22Rv1 (cell line): ENCODE measurements around the gene SLC10A7.

ENCODE experiments used
- H3K27ac ChIP-seq: fragments of 450-650 bp; 2 replicates; pipeline ENCODE4 v1.5.1; 2017
- ZFX ChIP-seq: fragments of 450-650 bp; IDR thresholded peaks from 2 replicates; pipeline ENCODE4 v1.6.1; 2017; ENCODE audit warnings: antibody characterized with exemption, borderline replicate concordance
- TF ChIP-seq, protein P1 (sequence below): fragments of 450-650 bp; IDR thresholded peaks from 2 replicates; pipeline ENCODE4 v1.5.1; 2017; ENCODE audit warnings: mild to moderate bottlenecking

The SLC10A7 gene

GRCh38 chr4:146462251-146462650 lies 59.5 kb downstream of the SLC10A7 start:
- H3K27ac ChIP-seq: no peak overlapping the region
- TF ChIP-seq, protein P1, sequence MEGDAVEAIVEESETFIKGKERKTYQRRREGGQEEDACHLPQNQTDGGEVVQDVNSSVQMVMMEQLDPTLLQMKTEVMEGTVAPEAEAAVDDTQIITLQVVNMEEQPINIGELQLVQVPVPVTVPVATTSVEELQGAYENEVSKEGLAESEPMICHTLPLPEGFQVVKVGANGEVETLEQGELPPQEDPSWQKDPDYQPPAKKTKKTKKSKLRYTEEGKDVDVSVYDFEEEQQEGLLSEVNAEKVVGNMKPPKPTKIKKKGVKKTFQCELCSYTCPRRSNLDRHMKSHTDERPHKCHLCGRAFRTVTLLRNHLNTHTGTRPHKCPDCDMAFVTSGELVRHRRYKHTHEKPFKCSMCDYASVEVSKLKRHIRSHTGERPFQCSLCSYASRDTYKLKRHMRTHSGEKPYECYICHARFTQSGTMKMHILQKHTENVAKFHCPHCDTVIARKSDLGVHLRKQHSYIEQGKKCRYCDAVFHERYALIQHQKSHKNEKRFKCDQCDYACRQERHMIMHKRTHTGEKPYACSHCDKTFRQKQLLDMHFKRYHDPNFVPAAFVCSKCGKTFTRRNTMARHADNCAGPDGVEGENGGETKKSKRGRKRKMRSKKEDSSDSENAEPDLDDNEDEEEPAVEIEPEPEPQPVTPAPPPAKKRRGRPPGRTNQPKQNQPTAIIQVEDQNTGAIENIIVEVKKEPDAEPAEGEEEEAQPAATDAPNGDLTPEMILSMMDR: no peak

GRCh38 chr4:146458594-146458993 lies 63.1 kb downstream of the SLC10A7 start:
- TF ChIP-seq ZFX: no peak
- TF ChIP-seq, protein P1: no peak
- no peak overlapping the region for H3K27ac ChIP-seq

DNA sequence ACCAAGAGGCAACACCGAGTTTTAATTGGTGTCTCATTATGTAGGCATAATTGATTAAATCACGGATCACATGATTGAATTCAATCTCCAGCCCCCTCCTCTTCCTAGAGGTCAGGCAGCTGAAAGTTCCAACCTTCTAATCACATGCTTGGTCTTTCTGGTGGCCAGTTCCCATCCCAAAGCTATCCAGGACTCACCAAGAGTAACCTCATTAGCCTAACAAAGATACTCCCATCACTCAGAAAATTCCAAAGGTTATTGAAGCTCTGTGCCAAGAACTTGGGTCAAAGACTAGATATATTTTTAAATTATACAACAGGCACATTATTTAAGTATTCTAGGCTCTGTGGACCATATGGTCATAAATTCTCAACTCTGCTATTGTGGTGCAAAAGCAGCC lies 65.1 kb downstream of the SLC10A7 start:
- no peak for TF ChIP-seq ZFX
- TF ChIP-seq, protein P1: no peak
- H3K27ac ChIP-seq: no peak overlapping the region

DNA sequence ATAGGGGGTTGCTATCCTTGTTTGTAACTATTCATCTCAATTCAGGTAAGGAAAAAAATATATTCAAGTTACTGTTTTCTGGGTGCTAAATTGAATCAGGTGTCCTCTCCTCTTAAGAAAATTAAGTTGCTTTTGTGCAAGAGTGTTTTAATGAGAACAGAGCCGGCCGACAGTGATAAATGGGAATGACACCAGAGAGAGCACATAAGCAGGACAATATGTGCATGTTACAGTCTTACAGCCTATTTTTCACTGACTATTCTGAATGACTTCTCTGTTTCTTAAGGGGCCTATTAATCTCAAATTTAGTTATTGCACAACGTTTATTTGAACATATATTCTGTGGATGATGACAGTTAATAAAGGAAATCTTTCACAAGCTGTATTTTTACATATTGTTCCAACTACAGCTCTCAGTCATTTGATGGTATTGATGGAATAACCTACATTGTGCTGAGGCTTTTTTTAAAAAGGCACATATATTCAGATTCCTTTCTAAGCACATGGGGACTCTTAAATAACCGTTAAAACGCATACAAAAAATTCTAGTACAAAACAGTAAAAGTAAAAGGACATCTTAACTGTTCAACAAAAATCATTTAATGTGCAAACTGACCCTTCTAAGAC lies 68.4 kb downstream of the SLC10A7 start:
- TF ChIP-seq, protein P1: no peak
- no peak for TF ChIP-seq ZFX
- H3K27ac ChIP-seq: no peak overlapping the region

DNA sequence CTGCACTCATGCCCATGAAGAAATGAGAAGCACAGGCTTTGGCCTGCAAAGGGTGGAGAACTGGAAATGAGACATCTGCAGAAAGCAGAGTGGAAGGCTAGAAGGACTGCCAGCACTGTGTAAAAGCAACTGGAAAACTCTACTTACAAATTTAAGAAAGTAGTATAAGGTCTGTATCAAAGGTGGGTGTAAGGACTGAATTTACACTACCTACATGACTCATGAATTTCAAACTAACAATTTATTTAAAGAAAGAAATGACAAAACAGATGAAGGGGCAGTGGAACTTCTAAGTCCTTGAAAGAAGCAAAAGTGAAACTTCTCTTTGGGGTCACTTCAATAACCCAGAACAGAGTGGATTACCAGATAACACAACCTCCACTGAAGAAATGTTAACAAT lies 71.2 kb downstream of the SLC10A7 start:
- no peak for TF ChIP-seq ZFX
- TF ChIP-seq, protein P1: no peak
- no peak overlapping the region for H3K27ac ChIP-seq

DNA sequence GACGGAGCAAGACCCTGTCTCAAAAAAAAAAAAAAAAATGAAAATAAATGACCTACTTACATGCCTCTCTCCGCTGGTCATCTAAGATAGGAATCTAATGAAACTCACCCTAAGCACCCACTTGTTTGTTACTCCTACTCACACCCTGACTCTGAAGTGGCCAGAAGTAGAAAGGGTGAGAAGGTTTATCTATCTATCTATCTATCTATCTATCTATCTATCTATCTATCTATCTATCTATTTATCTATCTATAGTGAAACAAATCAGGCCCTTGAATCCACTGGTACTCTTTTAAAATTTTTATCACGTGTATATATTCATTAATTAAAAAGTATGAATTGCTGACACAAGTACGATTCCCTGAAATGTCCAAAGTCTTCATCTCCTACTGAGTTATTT lies 75.2 kb downstream of the SLC10A7 start:
- no peak overlapping the region for H3K27ac ChIP-seq
- TF ChIP-seq, protein P1: no peak
- no peak for TF ChIP-seq ZFX

GRCh38 chr4:146445198-146446150 lies 76.3 kb downstream of the SLC10A7 start:
- no peak for TF ChIP-seq ZFX
- TF ChIP-seq, protein P1: no peak
- H3K27ac ChIP-seq: no peak overlapping the region
